Ishikawa (cell line): ENCODE results near the gene MAMSTR.

ENCODE experiments used
- CREB1 ChIP-seq: IDR thresholded peaks from 2 replicates; pipeline ENCODE4 v1.6.1; 2012; ENCODE audit warnings: low read depth
- EGR1 ChIP-seq: IDR thresholded peaks from 2 replicates; pipeline ENCODE4 v1.6.1; 2012
- EP300 ChIP-seq: IDR thresholded peaks from 2 replicates; pipeline ENCODE4 v1.6.1; 2012; ENCODE audit warnings: borderline replicate concordance
- RAD21 ChIP-seq: IDR thresholded peaks from 2 replicates; pipeline ENCODE4 v1.6.1; 2012; ENCODE audit warnings: low read depth
- TCF12 ChIP-seq: IDR thresholded peaks from 2 replicates; pipeline ENCODE4 v1.6.1; 2012; ENCODE audit warnings: low read depth
- YY1 ChIP-seq: IDR thresholded peaks from 2 replicates; pipeline ENCODE4 v1.6.1; 2012; ENCODE audit warnings: low read depth
- TF ChIP-seq, protein P1 (sequence below): IDR thresholded peaks from 2 replicates; pipeline ENCODE4 v1.6.1; 2012; ENCODE audit warnings: low read depth, mild to moderate bottlenecking

DNA sequence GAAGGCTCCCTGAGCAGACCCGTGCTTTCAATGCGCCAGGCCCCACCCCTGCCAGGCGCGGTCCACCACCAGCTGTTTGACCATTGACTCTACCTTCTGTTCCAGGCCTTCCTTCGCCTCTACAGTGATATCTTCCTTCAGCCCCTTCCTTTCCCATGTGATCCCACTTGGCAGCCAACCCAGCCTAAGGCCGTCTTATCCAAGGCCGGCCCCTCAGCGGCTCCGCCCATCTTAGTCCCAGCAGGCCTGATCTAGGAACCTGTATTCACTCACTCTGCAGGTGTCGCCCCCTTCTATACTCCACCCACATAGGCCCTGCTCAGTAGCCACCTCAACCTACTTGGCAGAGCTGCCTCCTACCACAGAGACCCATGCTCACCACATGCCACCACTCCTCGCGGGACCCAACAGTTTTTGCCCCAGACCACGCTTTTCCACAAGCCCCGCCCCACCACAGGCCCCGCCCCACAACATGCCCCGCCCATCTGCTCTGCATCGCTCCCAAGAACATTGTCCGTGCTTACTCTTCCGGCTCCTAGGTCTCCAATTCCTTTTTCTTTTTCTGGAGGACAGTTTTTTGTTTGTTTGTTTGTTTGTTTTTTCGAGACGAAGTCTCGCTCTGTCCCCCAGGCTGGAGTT lies 18.0 kb upstream of the MAMSTR start:
- TF ChIP-seq RAD21: no peak
- TF ChIP-seq YY1: no peak
- TF ChIP-seq EP300: no peak
- no peak for TF ChIP-seq EGR1
- TF ChIP-seq, protein P1, sequence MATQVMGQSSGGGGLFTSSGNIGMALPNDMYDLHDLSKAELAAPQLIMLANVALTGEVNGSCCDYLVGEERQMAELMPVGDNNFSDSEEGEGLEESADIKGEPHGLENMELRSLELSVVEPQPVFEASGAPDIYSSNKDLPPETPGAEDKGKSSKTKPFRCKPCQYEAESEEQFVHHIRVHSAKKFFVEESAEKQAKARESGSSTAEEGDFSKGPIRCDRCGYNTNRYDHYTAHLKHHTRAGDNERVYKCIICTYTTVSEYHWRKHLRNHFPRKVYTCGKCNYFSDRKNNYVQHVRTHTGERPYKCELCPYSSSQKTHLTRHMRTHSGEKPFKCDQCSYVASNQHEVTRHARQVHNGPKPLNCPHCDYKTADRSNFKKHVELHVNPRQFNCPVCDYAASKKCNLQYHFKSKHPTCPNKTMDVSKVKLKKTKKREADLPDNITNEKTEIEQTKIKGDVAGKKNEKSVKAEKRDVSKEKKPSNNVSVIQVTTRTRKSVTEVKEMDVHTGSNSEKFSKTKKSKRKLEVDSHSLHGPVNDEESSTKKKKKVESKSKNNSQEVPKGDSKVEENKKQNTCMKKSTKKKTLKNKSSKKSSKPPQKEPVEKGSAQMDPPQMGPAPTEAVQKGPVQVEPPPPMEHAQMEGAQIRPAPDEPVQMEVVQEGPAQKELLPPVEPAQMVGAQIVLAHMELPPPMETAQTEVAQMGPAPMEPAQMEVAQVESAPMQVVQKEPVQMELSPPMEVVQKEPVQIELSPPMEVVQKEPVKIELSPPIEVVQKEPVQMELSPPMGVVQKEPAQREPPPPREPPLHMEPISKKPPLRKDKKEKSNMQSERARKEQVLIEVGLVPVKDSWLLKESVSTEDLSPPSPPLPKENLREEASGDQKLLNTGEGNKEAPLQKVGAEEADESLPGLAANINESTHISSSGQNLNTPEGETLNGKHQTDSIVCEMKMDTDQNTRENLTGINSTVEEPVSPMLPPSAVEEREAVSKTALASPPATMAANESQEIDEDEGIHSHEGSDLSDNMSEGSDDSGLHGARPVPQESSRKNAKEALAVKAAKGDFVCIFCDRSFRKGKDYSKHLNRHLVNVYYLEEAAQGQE: no peak
- TF ChIP-seq TCF12: no peak
- TF ChIP-seq CREB1: no peak
